Mesendoderm (in vitro differentiated cells): ENCODE measurements around the gene MAD1L1.

ENCODE experiments used
- DNase-seq: peaks from one replicate; pipeline ENCODE4 v3.0.0; 2013
- H2AK5ac ChIP-seq: 2 replicates; pipeline ENCODE4 v1.6.1; 2013; ENCODE audit warnings: low read length, inconsistent platforms
- H2BK120ac ChIP-seq: 2 replicates; pipeline ENCODE4 v1.6.1; 2013; ENCODE audit warnings: low read depth, mild to moderate bottlenecking, low read length, moderate library complexity, mixed read lengths
- H2BK15ac ChIP-seq: replicated peaks from 2 replicates; pipeline ENCODE4 v1.6.1; 2013; ENCODE audit warnings: low read depth, mild to moderate bottlenecking, moderate library complexity
- H2BK5ac ChIP-seq: 2 replicates; pipeline ENCODE4 v1.6.1; 2013; ENCODE audit warnings: low read length, inconsistent platforms
- H3K18ac ChIP-seq: 2 replicates; pipeline ENCODE4 v1.6.1; 2013; ENCODE audit warnings: mild to moderate bottlenecking, low read length, mixed read lengths
- H3K23ac ChIP-seq: one replicate; pipeline ENCODE4 v1.6.1; 2013; ENCODE audit warnings: low read length
- H3K27ac ChIP-seq: 2 replicates; pipeline ENCODE4 v1.5.1; 2013; ENCODE audit warnings: low read depth, mild to moderate bottlenecking, inconsistent platforms, low read length, moderate library complexity
- H3K27me3 ChIP-seq: 2 replicates; pipeline ENCODE4 v1.6.1; 2013; ENCODE audit warnings: low read length, control low read depth, mild to moderate bottlenecking, inconsistent platforms; ENCODE audit not compliant: insufficient read depth, poor library complexity
- H3K36me3 ChIP-seq: 2 replicates; pipeline ENCODE4 v1.6.1; 2013; ENCODE audit warnings: low read length, inconsistent platforms; ENCODE audit not compliant: control insufficient read depth, insufficient read depth
- H3K4ac ChIP-seq: one replicate; pipeline ENCODE4 v1.6.1; 2013; ENCODE audit warnings: low read depth, mild to moderate bottlenecking, low read length, moderate library complexity
- H3K4me1 ChIP-seq: 2 replicates; pipeline ENCODE4 v1.6.1; 2013; ENCODE audit warnings: low read depth, low read length, inconsistent platforms; ENCODE audit not compliant: control insufficient read depth
- H3K4me2 ChIP-seq: 2 replicates; pipeline ENCODE4 v1.6.1; 2013; ENCODE audit warnings: low read length
- H3K4me3 ChIP-seq: 2 replicates; pipeline ENCODE4 v1.5.1; 2013; ENCODE audit warnings: mild to moderate bottlenecking, low read length
- H3K56ac ChIP-seq: one replicate; pipeline ENCODE4 v1.6.1; 2013; ENCODE audit warnings: low read length
- H3K79me1 ChIP-seq: 2 replicates; pipeline ENCODE4 v1.6.1; 2013; ENCODE audit warnings: low read length, inconsistent platforms
- H3K79me2 ChIP-seq: 2 replicates; pipeline ENCODE4 v1.6.1; 2013; ENCODE audit warnings: mild to moderate bottlenecking, low read length; ENCODE audit not compliant: control insufficient read depth, insufficient read depth
- H3K9ac ChIP-seq: 2 replicates; pipeline ENCODE4 v1.6.1; 2013; ENCODE audit warnings: low read length, inconsistent platforms
- H4K5ac ChIP-seq: one replicate; pipeline ENCODE4 v1.6.1; 2013; ENCODE audit warnings: low read length
- H4K8ac ChIP-seq: one replicate; pipeline ENCODE4 v1.6.1; 2013; ENCODE audit warnings: low read depth, mild to moderate bottlenecking, control low read depth, low read length, moderate library complexity
- WGBS: extraction: QIAGEN DNeasy Blood & Tissue Kit; methylation state at CpG from one replicate; pipeline ENCODE4 v1.1.7; 2013; ENCODE audit warnings: low lambda C conversion rate, missing lambda C conversion rate; ENCODE audit not compliant: insufficient coverage; ENCODE audit errors: extremely low coverage; 5-methylcytosine and 5-hydroxymethylcytosine counted together

Gene MAD1L1

GRCh38 chr7:2278026-2278425, 45.3 kb upstream of the MAD1L1 start:
- no peak overlapping the region for H2BK120ac ChIP-seq
- H3K4ac ChIP-seq, result no peak overlapping the region
- no peak overlapping the region for H3K18ac ChIP-seq
- H4K5ac ChIP-seq, result no peak overlapping the region
- no peak for DNase-seq
- no peak overlapping the region for H2AK5ac ChIP-seq
- no CpG with 5 or more reads among the region's 11 CpGs for WGBS
- no peak overlapping the region for H3K23ac ChIP-seq
- H3K79me1 ChIP-seq, result peaks cover 3% of the 10 kb centered on the region
- H4K8ac ChIP-seq, result no peak overlapping the region
- H3K4me1 ChIP-seq, result peaks cover 4% of the 10 kb centered on the region
- H3K56ac ChIP-seq, result no peak overlapping the region
- no peaks in the 10 kb centered on the region for H3K79me2 ChIP-seq
- no peak overlapping the region for H2BK5ac ChIP-seq
- no peak overlapping the region for H3K27ac ChIP-seq
- H3K36me3 ChIP-seq, result no peaks in the 10 kb centered on the region
- no peak overlapping the region for H2BK15ac ChIP-seq
- no peak overlapping the region for H3K4me3 ChIP-seq
- H3K9ac ChIP-seq, result no peak overlapping the region
- no peak overlapping the region for H3K4me2 ChIP-seq
- H3K27me3 ChIP-seq, result no peaks in the 10 kb centered on the region

- Histone ChIP-seq H3K79me2 (no peaks in the 10 kb centered on the region), H3K4me3 (no peak overlapping the region), H3K4me1 (no peaks in the 10 kb centered on the region), H3K4ac (no peak overlapping the region), H4K5ac (no peak overlapping the region), H3K23ac (no peak overlapping the region), H3K18ac (no peak overlapping the region), H3K4me2 (no peak overlapping the region), H3K36me3 (no peaks in the 10 kb centered on the region), H4K8ac (no peak overlapping the region), H3K56ac (no peak overlapping the region), H3K79me1 (no peaks in the 10 kb centered on the region), H2BK15ac (no peak overlapping the region), H3K27me3 (no peaks in the 10 kb centered on the region), H2BK5ac (no peak overlapping the region), H3K9ac (no peak overlapping the region), H3K27ac (no peak overlapping the region), H2BK120ac (no peak overlapping the region), H2AK5ac (no peak overlapping the region)
- no CpG with 5 or more reads among the region's 18 CpGs for WGBS
- no peak for DNase-seq
These were observed 43.4 kb upstream of the MAD1L1 start for GRCh38 chr7:2276107-2276506.

DNA sequence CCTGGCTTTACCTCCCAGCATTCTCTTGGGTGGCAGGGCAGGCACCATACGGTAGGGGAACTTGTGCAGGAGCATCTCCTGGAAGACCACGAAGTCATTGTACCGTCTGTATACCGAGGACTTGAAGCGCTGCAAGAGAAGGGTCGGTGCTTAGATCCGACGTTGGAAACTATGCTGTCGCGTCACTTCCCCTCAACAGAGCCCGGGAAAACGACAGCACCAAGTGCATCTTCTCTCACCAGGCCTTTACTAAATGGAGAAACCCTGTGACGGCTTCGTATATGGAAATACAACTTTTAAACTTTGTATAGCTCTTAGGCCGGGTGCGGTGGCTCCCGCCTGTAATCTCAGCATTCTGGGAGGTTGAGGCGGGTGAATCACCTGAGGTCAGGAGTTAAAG, 42.4 kb upstream of the MAD1L1 start:
- H3K36me3 ChIP-seq, result no peaks in the 10 kb centered on the region
- no peak overlapping the region for H4K5ac ChIP-seq
- H3K4ac ChIP-seq, result no peak overlapping the region
- H3K23ac ChIP-seq, result no peak overlapping the region
- no peaks in the 10 kb centered on the region for H3K27me3 ChIP-seq
- no peak overlapping the region for H4K8ac ChIP-seq
- H3K4me3 ChIP-seq, result no peak overlapping the region
- H3K9ac ChIP-seq, result no peak overlapping the region
- no peak for DNase-seq
- no peak overlapping the region for H2AK5ac ChIP-seq
- no peak overlapping the region for H3K4me2 ChIP-seq
- no CpG with 5 or more reads among the region's 18 CpGs for WGBS
- H2BK15ac ChIP-seq, result no peak overlapping the region
- H3K79me1 ChIP-seq, result no peaks in the 10 kb centered on the region
- no peak overlapping the region for H3K18ac ChIP-seq
- H3K56ac ChIP-seq, result no peak overlapping the region
- H3K4me1 ChIP-seq, result no peaks in the 10 kb centered on the region
- no peaks in the 10 kb centered on the region for H3K79me2 ChIP-seq
- H2BK5ac ChIP-seq, result no peak overlapping the region
- no peak overlapping the region for H2BK120ac ChIP-seq
- H3K27ac ChIP-seq, result no peak overlapping the region

GRCh38 chr7:2274666-2275065, 41.9 kb upstream of the MAD1L1 start:
- Histone ChIP-seq H4K8ac (no peak overlapping the region), H2BK120ac (no peak overlapping the region), H3K18ac (no peak overlapping the region), H3K79me1 (no peaks in the 10 kb centered on the region), H4K5ac (no peak overlapping the region), H3K27ac (no peak overlapping the region), H3K4me3 (no peak overlapping the region), H3K36me3 (no peaks in the 10 kb centered on the region), H3K27me3 (no peaks in the 10 kb centered on the region), H3K4me1 (peaks cover 4% of the 10 kb centered on the region), H3K4me2 (no peak overlapping the region), H3K23ac (no peak overlapping the region), H3K4ac (no peak overlapping the region), H3K56ac (no peak overlapping the region), H3K79me2 (no peaks in the 10 kb centered on the region), H2AK5ac (no peak overlapping the region), H2BK15ac (no peak overlapping the region), H2BK5ac (no peak overlapping the region), H3K9ac (no peak overlapping the region)
- no peak for DNase-seq
- no CpG with 5 or more reads among the region's 7 CpGs for WGBS

DNA sequence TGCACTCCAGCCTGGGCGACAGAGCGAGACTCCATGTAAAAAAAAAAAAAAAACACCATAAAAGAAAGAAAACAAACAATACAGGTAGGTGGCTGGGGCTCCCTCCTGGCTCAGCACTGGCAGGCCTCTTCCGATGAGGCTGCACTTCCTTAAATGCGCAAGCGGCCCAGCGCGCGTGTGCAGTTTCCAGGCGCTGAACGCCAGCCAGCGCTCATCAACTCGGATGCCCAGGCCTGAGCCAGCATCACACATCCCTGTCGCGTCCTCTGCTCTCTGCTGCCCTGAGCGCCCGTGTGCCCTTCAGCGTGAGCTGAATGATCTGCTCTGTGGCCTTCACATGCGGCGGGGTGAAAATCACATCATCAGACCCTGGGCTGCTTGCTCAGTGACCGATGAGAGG, 41.1 kb upstream of the MAD1L1 start:
- Histone ChIP-seq H4K5ac (no peak overlapping the region), H4K8ac (no peak overlapping the region), H3K4ac (no peak overlapping the region), H3K4me2 (no peak overlapping the region), H3K79me2 (no peaks in the 10 kb centered on the region), H3K18ac (no peak overlapping the region), H2BK120ac (no peak overlapping the region), H3K4me3 (no peak overlapping the region), H3K4me1 (peaks cover 4% of the 10 kb centered on the region), H3K27ac (no peak overlapping the region), H3K23ac (no peak overlapping the region), H3K9ac (no peak overlapping the region), H3K27me3 (no peaks in the 10 kb centered on the region), H3K79me1 (no peaks in the 10 kb centered on the region), H3K36me3 (no peaks in the 10 kb centered on the region), H2BK15ac (no peak overlapping the region), H2BK5ac (no peak overlapping the region), H2AK5ac (no peak overlapping the region), H3K56ac (no peak overlapping the region)
- WGBS, result no CpG with 5 or more reads among the region's 20 CpGs
- no peak for DNase-seq

- Histone ChIP-seq H3K27ac (no peak overlapping the region), H2BK15ac (no peak overlapping the region), H3K4me1 (peaks cover 4% of the 10 kb centered on the region), H4K5ac (no peak overlapping the region), H3K27me3 (no peaks in the 10 kb centered on the region), H2BK5ac (no peak overlapping the region), H3K18ac (no peak overlapping the region), H4K8ac (no peak overlapping the region), H3K79me1 (no peaks in the 10 kb centered on the region), H3K79me2 (no peaks in the 10 kb centered on the region), H2AK5ac (no peak overlapping the region), H3K4ac (no peak overlapping the region), H3K23ac (no peak overlapping the region), H3K36me3 (no peaks in the 10 kb centered on the region), H3K56ac (no peak overlapping the region), H2BK120ac (no peak overlapping the region), H3K4me3 (no peak overlapping the region), H3K4me2 (no peak overlapping the region), H3K9ac (no peak overlapping the region)
- DNase-seq, result no peak
- WGBS, result no CpG with 5 or more reads among the region's 9 CpGs
These were observed 39.3 kb upstream of the MAD1L1 start for GRCh38 chr7:2272031-2272430.
